Measurements from ENCODE around the gene SEL1L2.

Gene SEL1L2

DNA sequence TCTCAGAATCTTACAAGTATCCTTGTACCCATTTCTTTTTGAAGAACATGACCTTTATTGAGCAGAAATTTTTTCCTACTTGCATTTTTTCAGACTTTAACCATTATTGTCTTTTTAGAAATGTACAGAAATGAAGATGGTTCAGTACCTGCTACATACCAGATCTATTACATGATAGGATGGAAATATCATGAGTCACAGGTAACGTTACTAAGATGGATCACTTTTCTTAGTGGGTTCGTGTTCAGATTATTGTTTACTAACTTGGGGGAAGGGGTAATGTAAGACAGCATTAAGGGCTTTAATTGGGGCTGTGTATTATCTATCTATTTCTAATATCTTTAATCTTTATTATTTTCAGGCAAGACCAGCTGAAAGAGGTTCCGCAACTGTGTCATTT is 173.7 kb downstream of the SEL1L2 start:
- no peak for DNase-seq (ENCODE audit: low read depth)

DNA sequence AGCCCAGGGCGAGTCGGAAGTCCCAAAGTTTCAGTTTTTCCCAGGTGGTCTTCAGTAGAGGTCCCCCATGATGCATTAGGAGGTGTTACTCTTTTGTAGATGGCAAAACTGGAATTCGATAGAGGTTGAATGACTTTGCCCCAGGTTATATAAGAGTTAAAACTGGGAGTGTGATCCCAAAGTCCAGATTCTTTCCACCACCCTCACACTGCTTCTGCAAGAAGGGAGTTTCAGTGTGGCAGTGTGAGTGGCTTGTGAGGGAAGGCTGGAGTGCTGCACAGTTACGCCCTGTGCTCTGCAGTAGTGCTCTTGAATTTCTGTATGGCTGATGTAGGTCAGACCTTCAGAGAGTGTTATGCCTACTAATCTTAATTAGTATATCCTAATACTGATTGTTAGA is 175.7 kb downstream of the SEL1L2 start:
- no peak for DNase-seq (ENCODE audit: low read depth)

DNA sequence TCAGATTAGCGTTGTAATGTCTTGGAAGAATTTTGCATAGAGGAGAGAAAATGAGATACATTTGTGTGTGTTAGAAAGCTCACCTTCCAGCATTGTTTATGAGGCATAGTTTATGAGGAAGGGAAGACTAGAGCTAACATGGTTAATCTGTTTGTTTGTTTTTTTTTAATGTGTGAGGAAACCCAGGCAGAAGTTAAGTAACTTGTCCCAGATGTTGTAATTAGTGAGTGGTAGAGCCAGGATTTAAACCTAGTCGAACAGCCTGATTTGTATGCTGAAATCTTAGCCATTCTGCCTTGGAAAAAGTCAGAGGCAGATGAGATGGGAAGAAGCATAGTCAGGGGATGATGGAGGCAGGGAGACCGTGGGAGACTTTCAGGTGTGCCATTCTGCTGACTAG is 176.5 kb downstream of the SEL1L2 start:
- DNase-seq (ENCODE audit: low read depth), result no peak

DNA sequence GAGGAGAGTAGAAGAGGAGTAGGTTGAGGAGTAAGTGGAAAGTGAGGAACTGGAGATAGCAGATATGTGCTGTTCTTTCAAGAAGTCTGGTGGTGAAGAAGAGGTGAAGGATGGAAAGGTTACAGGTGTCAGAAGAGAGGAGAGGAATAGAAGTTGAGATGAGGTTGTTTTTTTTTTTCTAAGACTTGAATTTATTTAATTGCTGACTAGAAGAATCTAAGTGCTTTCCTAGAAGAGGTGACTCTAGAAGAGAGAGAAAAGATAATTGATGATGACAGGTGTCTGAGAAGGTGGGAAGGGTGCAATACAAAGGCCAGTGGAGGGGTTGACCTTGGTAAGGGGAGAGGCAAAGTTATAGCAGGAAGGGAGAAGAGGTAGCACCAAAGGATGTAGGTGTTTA is 180.0 kb downstream of the SEL1L2 start:
- no peak for DNase-seq (ENCODE audit: low read depth)

DNA sequence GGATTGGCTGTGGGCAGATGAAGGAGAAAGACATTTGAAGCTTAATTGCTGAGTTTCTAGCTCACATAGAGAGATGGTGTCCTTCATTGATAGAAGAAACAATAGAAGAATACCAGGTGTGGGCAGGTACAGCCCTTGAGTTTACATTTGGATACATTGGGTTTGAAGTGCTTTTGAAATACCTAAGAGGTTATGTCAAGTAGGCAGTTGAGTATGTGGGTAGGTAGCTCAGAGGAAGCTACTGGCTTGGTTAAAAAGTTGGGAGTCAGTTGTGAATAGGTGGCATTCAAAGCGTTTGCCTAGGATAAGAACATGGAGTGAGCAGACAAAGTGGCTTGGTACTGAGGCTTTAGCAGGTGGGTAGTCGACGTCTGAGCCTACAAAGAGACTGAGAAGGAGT is 180.6 kb downstream of the SEL1L2 start:
- no peak for DNase-seq (ENCODE audit: low read depth)

DNA sequence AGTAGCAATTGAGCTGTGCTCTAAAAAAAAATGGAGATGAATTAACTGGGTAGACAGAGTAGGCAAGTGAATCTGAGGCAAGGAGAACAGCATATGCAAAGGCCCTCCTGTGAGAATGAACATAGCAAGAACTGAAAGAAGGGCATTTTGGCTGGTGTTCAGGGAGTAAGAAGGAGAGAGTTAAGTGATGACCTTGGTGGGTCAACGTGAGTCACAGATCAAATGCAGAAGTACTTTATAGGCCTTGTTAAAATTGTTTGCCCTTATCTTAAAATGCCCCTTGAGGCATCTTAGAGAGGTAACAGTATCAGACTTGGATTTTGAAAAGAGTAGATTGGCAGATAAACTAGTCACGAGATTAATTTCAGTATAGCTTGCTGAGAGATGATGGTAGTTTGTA is 181.0 kb downstream of the SEL1L2 start:
- DNase-seq (ENCODE audit: low read depth), result no peak

DNA sequence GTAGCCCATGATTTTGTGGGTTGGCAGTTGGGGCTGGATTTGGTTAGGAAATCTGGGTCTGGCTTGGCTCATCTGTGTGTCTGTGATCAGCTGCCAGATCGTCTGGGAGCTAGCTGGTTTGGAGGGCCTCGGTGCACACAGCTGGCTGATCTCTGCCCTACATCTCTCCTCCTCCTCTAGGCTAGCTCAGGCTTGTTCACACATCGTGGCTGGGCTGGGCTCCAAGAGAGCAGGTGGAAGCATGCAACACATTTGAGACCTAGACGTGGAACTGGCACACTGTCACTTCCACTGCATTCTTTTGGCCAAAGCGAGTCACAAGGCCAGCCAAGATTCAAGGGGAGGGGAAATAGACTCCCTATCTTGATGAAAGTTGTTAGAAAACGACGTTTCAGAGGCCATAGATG is 189.7 kb downstream of the SEL1L2 start:
- DNase-seq (ENCODE audit: low read depth), result no peak

DNA sequence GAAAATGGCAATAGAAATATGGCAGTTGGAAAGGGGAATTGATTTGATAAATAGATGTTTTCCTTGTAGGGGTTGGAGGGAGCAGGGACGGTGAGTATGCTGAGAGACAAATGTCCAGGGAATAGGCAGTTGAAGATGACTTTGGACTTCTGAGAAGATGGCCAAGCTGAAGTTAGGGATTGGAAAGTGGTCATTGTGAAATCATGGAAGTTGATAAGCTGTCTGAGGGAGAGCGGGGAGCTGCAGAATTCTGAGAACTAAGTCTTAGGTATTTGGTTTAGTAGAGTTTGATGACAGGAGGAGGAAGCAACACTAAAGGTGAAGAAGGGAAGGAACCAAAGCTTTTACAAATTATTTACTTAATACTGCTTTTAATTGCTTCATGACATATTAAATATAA is 190.4 kb downstream of the SEL1L2 start:
- DNase-seq (ENCODE audit: low read depth), result no peak

Measured in CMK (cell line).